Measurements from ENCODE around the gene PRDM10. TPM values are rescaled to one million over a fixed set of nuclear protein-coding genes. Genes with fewer than 3 reads are reported as not detected.

PRDM10 gene
- polyA plus RNA-seq, 1 donor from 2014 or later, result 13.7 TPM

DNA sequence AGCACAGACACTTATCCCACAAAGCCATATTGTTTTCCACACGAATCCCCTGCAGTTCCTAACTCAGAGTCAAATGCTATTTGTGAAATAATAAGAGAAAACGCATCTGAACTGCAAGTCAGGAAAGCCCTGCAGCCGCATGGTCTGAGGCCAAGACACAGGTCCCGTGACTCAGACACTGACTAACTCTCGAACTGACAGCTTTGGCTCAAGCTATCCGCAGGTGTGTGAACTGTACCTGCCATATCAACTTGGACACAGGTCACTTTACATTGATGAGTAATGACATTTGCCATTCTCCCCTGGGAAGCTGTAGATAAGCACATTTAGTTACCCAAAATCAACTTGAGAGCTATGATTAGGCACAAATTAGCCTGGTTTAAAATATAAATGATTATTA lies 72.3 kb downstream of the PRDM10 start:
- no peaks in the 10 kb centered on the region for H3K9me3 ChIP-seq (ENCODE audit: low read length)
- no peak overlapping the region for H3K4me2 ChIP-seq (ENCODE audit: low read length)
- no peaks in the 10 kb centered on the region for H4K20me1 ChIP-seq (ENCODE audit: insufficient read depth)
- H3K36me3 ChIP-seq (ENCODE audit: insufficient read depth, low read length), result peaks cover 4% of the 10 kb centered on the region
- H3K79me2 ChIP-seq (replicated peaks; ENCODE audit: insufficient read depth, low read length), result no peaks in the 10 kb centered on the region
- H3K4me3 ChIP-seq (ENCODE audit: low read length), result no peak overlapping the region
- no peak overlapping the region for H3K9ac ChIP-seq (ENCODE audit: low read length)
- no peaks in the 10 kb centered on the region for H3F3A ChIP-seq (ENCODE audit: insufficient read depth, low read length, poor library complexity, severe bottlenecking)
- H2AFZ ChIP-seq (ENCODE audit: low read depth, low read length), result no peak overlapping the region
- H3K27ac ChIP-seq (ENCODE audit: low read length), result no peak overlapping the region
- TF ChIP-seq, protein P1, sequence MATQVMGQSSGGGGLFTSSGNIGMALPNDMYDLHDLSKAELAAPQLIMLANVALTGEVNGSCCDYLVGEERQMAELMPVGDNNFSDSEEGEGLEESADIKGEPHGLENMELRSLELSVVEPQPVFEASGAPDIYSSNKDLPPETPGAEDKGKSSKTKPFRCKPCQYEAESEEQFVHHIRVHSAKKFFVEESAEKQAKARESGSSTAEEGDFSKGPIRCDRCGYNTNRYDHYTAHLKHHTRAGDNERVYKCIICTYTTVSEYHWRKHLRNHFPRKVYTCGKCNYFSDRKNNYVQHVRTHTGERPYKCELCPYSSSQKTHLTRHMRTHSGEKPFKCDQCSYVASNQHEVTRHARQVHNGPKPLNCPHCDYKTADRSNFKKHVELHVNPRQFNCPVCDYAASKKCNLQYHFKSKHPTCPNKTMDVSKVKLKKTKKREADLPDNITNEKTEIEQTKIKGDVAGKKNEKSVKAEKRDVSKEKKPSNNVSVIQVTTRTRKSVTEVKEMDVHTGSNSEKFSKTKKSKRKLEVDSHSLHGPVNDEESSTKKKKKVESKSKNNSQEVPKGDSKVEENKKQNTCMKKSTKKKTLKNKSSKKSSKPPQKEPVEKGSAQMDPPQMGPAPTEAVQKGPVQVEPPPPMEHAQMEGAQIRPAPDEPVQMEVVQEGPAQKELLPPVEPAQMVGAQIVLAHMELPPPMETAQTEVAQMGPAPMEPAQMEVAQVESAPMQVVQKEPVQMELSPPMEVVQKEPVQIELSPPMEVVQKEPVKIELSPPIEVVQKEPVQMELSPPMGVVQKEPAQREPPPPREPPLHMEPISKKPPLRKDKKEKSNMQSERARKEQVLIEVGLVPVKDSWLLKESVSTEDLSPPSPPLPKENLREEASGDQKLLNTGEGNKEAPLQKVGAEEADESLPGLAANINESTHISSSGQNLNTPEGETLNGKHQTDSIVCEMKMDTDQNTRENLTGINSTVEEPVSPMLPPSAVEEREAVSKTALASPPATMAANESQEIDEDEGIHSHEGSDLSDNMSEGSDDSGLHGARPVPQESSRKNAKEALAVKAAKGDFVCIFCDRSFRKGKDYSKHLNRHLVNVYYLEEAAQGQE (IDR thresholded peaks at IDR 0.05; ENCODE audit: borderline replicate concordance), result no peak
- no peak for TF ChIP-seq MXI1 (conservative IDR thresholded peaks at IDR 0.05; ENCODE audit: poor library complexity, severe bottlenecking)
- TF ChIP-seq, protein P2, sequence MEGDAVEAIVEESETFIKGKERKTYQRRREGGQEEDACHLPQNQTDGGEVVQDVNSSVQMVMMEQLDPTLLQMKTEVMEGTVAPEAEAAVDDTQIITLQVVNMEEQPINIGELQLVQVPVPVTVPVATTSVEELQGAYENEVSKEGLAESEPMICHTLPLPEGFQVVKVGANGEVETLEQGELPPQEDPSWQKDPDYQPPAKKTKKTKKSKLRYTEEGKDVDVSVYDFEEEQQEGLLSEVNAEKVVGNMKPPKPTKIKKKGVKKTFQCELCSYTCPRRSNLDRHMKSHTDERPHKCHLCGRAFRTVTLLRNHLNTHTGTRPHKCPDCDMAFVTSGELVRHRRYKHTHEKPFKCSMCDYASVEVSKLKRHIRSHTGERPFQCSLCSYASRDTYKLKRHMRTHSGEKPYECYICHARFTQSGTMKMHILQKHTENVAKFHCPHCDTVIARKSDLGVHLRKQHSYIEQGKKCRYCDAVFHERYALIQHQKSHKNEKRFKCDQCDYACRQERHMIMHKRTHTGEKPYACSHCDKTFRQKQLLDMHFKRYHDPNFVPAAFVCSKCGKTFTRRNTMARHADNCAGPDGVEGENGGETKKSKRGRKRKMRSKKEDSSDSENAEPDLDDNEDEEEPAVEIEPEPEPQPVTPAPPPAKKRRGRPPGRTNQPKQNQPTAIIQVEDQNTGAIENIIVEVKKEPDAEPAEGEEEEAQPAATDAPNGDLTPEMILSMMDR (IDR thresholded peaks at IDR 0.05; ENCODE audit: poor library complexity, severe bottlenecking), result no peak
- no peak for TF ChIP-seq EZH2 (IDR thresholded peaks at IDR 0.05; ENCODE audit: borderline replicate concordance, insufficient read depth, low read length, poor library complexity, severe bottlenecking)
- no peak for TF ChIP-seq EP300 (conservative IDR thresholded peaks at IDR 0.05; ENCODE audit: poor library complexity, severe bottlenecking)
- no peak for TF ChIP-seq TAF1 (IDR thresholded peaks at IDR 0.05; ENCODE audit: low read depth)
- no peak for TF ChIP-seq RAD21 (conservative IDR thresholded peaks at IDR 0.05)
- no peak for TF ChIP-seq SMC3 (conservative IDR thresholded peaks at IDR 0.05; ENCODE audit: poor library complexity)
- no peaks in the 10 kb centered on the region for H3K9me2 ChIP-seq (ENCODE audit: insufficient read depth, low read length)
- H3K27me3 ChIP-seq (ENCODE audit: insufficient read depth, low read depth, low read length), result no peaks in the 10 kb centered on the region

DNA sequence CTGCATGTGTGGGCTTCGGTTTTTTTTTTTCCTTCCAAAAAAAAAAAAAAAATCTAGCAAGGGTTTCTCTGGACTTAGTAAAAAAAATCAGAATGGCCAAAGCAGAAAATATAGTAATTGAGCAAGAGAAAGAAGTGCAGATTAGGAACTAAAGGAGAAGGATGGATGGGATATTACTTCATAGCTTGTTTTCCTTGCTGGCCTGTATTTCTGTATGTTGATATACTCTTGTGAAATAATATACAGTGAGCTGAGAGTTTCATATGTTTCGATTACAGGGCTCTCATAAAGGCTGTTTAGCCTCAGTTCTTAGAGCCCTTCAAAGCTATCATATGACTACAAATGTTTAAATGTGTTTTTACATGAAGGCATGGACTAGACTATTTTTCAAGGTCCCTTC lies 72.9 kb downstream of the PRDM10 start:
- H3K27ac ChIP-seq (ENCODE audit: low read length), result no peak overlapping the region
- no peaks in the 10 kb centered on the region for H3K79me2 ChIP-seq (replicated peaks; ENCODE audit: insufficient read depth, low read length)

More for the DNA sequence above, 72.9 kb downstream of the PRDM10 start:
- Histone ChIP-seq H3F3A (ENCODE audit: insufficient read depth, low read length, poor library complexity, severe bottlenecking) (no peaks in the 10 kb centered on the region), H3K36me3 (ENCODE audit: insufficient read depth, low read length) (peaks cover 4% of the 10 kb centered on the region), H3K9me3 (ENCODE audit: low read length) (no peaks in the 10 kb centered on the region), H3K4me2 (ENCODE audit: low read length) (no peak overlapping the region), H3K4me3 (ENCODE audit: low read length) (no peak overlapping the region), H3K9me2 (ENCODE audit: insufficient read depth, low read length) (no peaks in the 10 kb centered on the region), H3K9ac (ENCODE audit: low read length) (no peak overlapping the region), H4K20me1 (ENCODE audit: insufficient read depth) (no peaks in the 10 kb centered on the region), H2AFZ (ENCODE audit: low read depth, low read length) (no peak overlapping the region), H3K27me3 (ENCODE audit: insufficient read depth, low read depth, low read length) (no peaks in the 10 kb centered on the region)
- TF ChIP-seq RAD21 (conservative IDR thresholded peaks at IDR 0.05) (no peak), POLR2AphosphoS5 (IDR thresholded peaks at IDR 0.05) (no peak), EP300 (conservative IDR thresholded peaks at IDR 0.05; ENCODE audit: poor library complexity, severe bottlenecking) (no peak), EZH2 (IDR thresholded peaks at IDR 0.05; ENCODE audit: borderline replicate concordance, insufficient read depth, low read length, poor library complexity, severe bottlenecking) (no peak), MXI1 (conservative IDR thresholded peaks at IDR 0.05; ENCODE audit: poor library complexity, severe bottlenecking) (no peak), TAF1 (IDR thresholded peaks at IDR 0.05; ENCODE audit: low read depth) (no peak), SMC3 (conservative IDR thresholded peaks at IDR 0.05; ENCODE audit: poor library complexity) (no peak)
- TF ChIP-seq, protein P1 (IDR thresholded peaks at IDR 0.05; ENCODE audit: borderline replicate concordance), result no peak
- TF ChIP-seq, protein P2 (IDR thresholded peaks at IDR 0.05; ENCODE audit: poor library complexity, severe bottlenecking), result no peak
